GM23338 (cell line): ENCODE results near the gene BCL11B. TPM values are rescaled to one million over a fixed set of nuclear protein-coding genes. Genes with fewer than 3 reads are reported as not detected.

Experiments used
- ATAC-seq: fragments of 200-7000 bp; cut with Tn5 transposase; 3 replicates; pipeline ENCODE4 v1.9.1; 2020
- DNase-seq: peaks from one replicate; pipeline ENCODE4 v3.0.0-alpha.2; 2015; ENCODE audit warnings: low spot score
- H2AFZ ChIP-seq: fragments of 200-600 bp; sonication (generic); 2 replicates; pipeline ENCODE4 v1.8.0; 2016; ENCODE audit warnings: antibody characterized with exemption, mild to moderate bottlenecking, moderate library complexity
- H3F3A ChIP-seq: fragments of 200-600 bp; sonication (generic); replicated peaks from 2 replicates; pipeline ENCODE4 v1.8.0; 2017; ENCODE audit warnings: antibody characterized with exemption, mixed run types, low read depth
- H3K27ac ChIP-seq: fragments of 200-600 bp; sonication (generic); 2 replicates; pipeline ENCODE4 v1.6.1; 2016; ENCODE audit warnings: low read depth
- H3K27me3 ChIP-seq: fragments of 200-600 bp; sonication (generic); 2 replicates; pipeline ENCODE4 v1.8.0; 2016; ENCODE audit warnings: mild to moderate bottlenecking, mixed run types, moderate library complexity; ENCODE audit not compliant: insufficient read depth
- H3K36me3 ChIP-seq: fragments of 200-600 bp; sonication (generic); 2 replicates; pipeline ENCODE4 v1.8.0; 2016; ENCODE audit warnings: mild to moderate bottlenecking; ENCODE audit not compliant: insufficient read depth
- H3K4me1 ChIP-seq: fragments of 200-600 bp; sonication (generic); 2 replicates; pipeline ENCODE4 v1.8.0; 2016; ENCODE audit warnings: mild to moderate bottlenecking, moderate library complexity; ENCODE audit not compliant: insufficient read depth
- H3K4me2 ChIP-seq: fragments of 200-600 bp; sonication (generic); 2 replicates; pipeline ENCODE4 v1.7.1; 2017; ENCODE audit warnings: mixed run types
- H3K4me3 ChIP-seq: fragments of 200-600 bp; sonication (generic); 2 replicates; pipeline ENCODE4 v1.6.1; 2016; ENCODE audit warnings: mixed run types
- H3K79me2 ChIP-seq: fragments of 200-600 bp; sonication (generic); replicated peaks from 2 replicates; pipeline ENCODE4 v1.8.0; 2017; ENCODE audit warnings: mild to moderate bottlenecking; ENCODE audit not compliant: insufficient read depth
- H3K9me2 ChIP-seq: fragments of 200-600 bp; sonication (generic); 2 replicates; pipeline ENCODE4 v1.8.0; 2017; ENCODE audit not compliant: insufficient read depth
- H4K20me1 ChIP-seq: fragments of 200-600 bp; sonication (generic); replicated peaks from 2 replicates; pipeline ENCODE4 v1.8.0; 2017; ENCODE audit warnings: mild to moderate bottlenecking; ENCODE audit not compliant: insufficient read depth
- H3K27ac Mint-ChIP-seq: 2 replicates; pipeline ENCODE4 v1.8.0; 2020; ENCODE audit warnings: inconsistent platforms, mild to moderate bottlenecking, moderate library complexity, mixed read lengths
- H3K27me3 Mint-ChIP-seq: 3 replicates; pipeline ENCODE4 v1.8.0; 2022; ENCODE audit warnings: low read depth, mild to moderate bottlenecking, moderate library complexity, mixed read lengths, inconsistent platforms; ENCODE audit not compliant: insufficient read depth, poor library complexity
- H3K36me3 Mint-ChIP-seq: 3 replicates; pipeline ENCODE4 v1.8.0; 2021; ENCODE audit warnings: low read depth, mild to moderate bottlenecking, inconsistent platforms, moderate library complexity, mixed read lengths
- H3K4me1 Mint-ChIP-seq: 3 replicates; pipeline ENCODE4 v1.8.0; 2020; ENCODE audit warnings: mild to moderate bottlenecking, inconsistent platforms, mixed read lengths
- H3K4me3 Mint-ChIP-seq: 3 replicates; pipeline ENCODE4 v1.8.0; 2021; ENCODE audit warnings: moderate library complexity, mild to moderate bottlenecking, inconsistent platforms, mixed read lengths
- H3K9me3 Mint-ChIP-seq: 3 replicates; pipeline ENCODE4 v1.8.0; 2020; ENCODE audit warnings: moderate library complexity, mild to moderate bottlenecking, inconsistent platforms, mixed read lengths
- CREB1 ChIP-seq: fragments of 250-450 bp; sonication (Bioruptor Pico); IDR thresholded peaks from 2 replicates; pipeline ENCODE4 v1.5.0; 2020; ENCODE audit warnings: low read depth, mild to moderate bottlenecking, moderate library complexity
- CTCF ChIP-seq, 2 experiments: fragments of 200-600 bp in 1 of 2; sonication (generic) in 1 of 2; conservative IDR thresholded peaks; 2 replicates each; pipeline versions ENCODE4 v1.5.1 to v1.6.1; 2016 to 2017; ENCODE audit warnings: antibody characterized with exemption in 2 of 2, low read depth in 2 of 2, mild to moderate bottlenecking in 2 of 2, moderate library complexity in 1 of 2
- ETS1 ChIP-seq: IDR thresholded peaks from 2 replicates; pipeline ENCODE4 v1.6.1; 2016; ENCODE audit warnings: antibody characterized with exemption
- EZH2 ChIP-seq: fragments of 200-600 bp; sonication (generic); IDR thresholded peaks from one replicate; pipeline ENCODE4 v1.8.0; 2017; ENCODE audit warnings: antibody characterized with exemption, mild to moderate bottlenecking, low read depth; ENCODE audit not compliant: unreplicated experiment
- EZH2phosphoT487 ChIP-seq: fragments of 200-600 bp; sonication (generic); IDR thresholded peaks from one replicate; pipeline ENCODE4 v1.8.1; 2018; ENCODE audit warnings: antibody characterized with exemption; ENCODE audit not compliant: unreplicated experiment
- JUNB ChIP-seq: IDR thresholded peaks from one replicate; pipeline ENCODE4 v1.6.1; 2016; ENCODE audit warnings: antibody characterized with exemption; ENCODE audit not compliant: unreplicated experiment
- NANOG ChIP-seq: IDR thresholded peaks from 2 replicates; pipeline ENCODE4 v1.6.1; 2016; ENCODE audit warnings: antibody characterized with exemption, borderline replicate concordance
- POLR2AphosphoS5 ChIP-seq: IDR thresholded peaks from 2 replicates; pipeline ENCODE4 v1.6.1; 2016; ENCODE audit warnings: antibody characterized with exemption, low read depth
- REST ChIP-seq: IDR thresholded peaks from one replicate; pipeline ENCODE4 v1.6.1; 2018; ENCODE audit warnings: antibody characterized with exemption; ENCODE audit not compliant: unreplicated experiment
- STAT1 ChIP-seq: IDR thresholded peaks from one replicate; pipeline ENCODE4 v1.6.1; 2016; ENCODE audit warnings: antibody characterized with exemption; ENCODE audit not compliant: unreplicated experiment
- ZNF114 ChIP-seq: fragments of 250-450 bp; sonication (Bioruptor Pico); IDR thresholded peaks from 2 replicates; pipeline ENCODE4 v1.5.0; 2020; ENCODE audit warnings: mild to moderate bottlenecking, moderate library complexity
- ZNF331 ChIP-seq: fragments of 250-450 bp; sonication (Bioruptor Pico); IDR thresholded peaks from 2 replicates; pipeline ENCODE4 v1.5.0; 2020; ENCODE audit warnings: low read depth, mild to moderate bottlenecking, moderate library complexity
- ZNF462 ChIP-seq: fragments of 250-450 bp; sonication (Bioruptor Pico); IDR thresholded peaks from 2 replicates; pipeline ENCODE4 v1.5.0; 2020; ENCODE audit warnings: mild to moderate bottlenecking, moderate library complexity
- polyA plus RNA-seq: library from polyadenylated mRNA; unstranded; fragments of >200 nt; fragmentation: Nextera tagmentation; extraction: Ambion mirVana; gene quantifications from 2 replicates; pipeline ENCODE4 v1.2.1, GENCODE V29; 2016
- total RNA-seq: library from RNA; depleted of rRNA; stranded (reverse); fragments of >200 nt; shearing (Covaris generic); gene quantifications from 2 replicates; pipeline ENCODE4 v1.2.3, GENCODE V29; 2014

Gene BCL11B
- total and polyA plus RNA-seq, 2 experiments from 2014 or later, result 2.4 to 6.7 TPM

GRCh38 chr14:99242238-99242637 is 29.8 kb downstream of the BCL11B start:
- Histone ChIP-seq H3K4me3 (no peak overlapping the region), H3K4me1 (peaks cover 76% of the 10 kb centered on the region), H3K27ac (no peak overlapping the region; the same call in none of the 2 replicates), H3K9me2 (no peaks in the 10 kb centered on the region), H3K79me2 (peaks cover 80% of the 10 kb centered on the region), H3F3A (peaks cover 8% of the 10 kb centered on the region; the same call in 1 of the 2 replicates), H3K27me3 (no peaks in the 10 kb centered on the region), H4K20me1 (no peaks in the 10 kb centered on the region; the same call in 1 of the 2 replicates), H3K4me2 (peak overlapping the region; percentile 81), H2AFZ (no peak overlapping the region), H3K36me3 (no peaks in the 10 kb centered on the region)
- Mint-ChIP-seq H3K27me3 (peaks cover 9% of the 10 kb centered on the region), H3K27ac (peak overlapping the region; percentile 45; the same call in 1 of the 2 replicates), H3K9me3 (no peaks in the 10 kb centered on the region), H3K4me1 (peaks cover 82% of the 10 kb centered on the region), H3K36me3 (no peaks in the 10 kb centered on the region), H3K4me3 (peak overlapping the region; percentile 30; the same call in 1 of the 3 replicates)
- ATAC-seq (no peak), DNase-seq (no peak)
- TF ChIP-seq ETS1 (no peak), NANOG (no peak), JUNB (no peak), POLR2AphosphoS5 (no peak), CTCF (conservative IDR thresholded peaks at IDR 0.05; ENCODE audit: low read depth in 2 of 2) (no peak), EZH2phosphoT487 (no peak), REST (no peak), ZNF114 (CRISPR knock-in tag) (no peak), ZNF462 (CRISPR knock-in tag) (no peak), CREB1 (CRISPR knock-in tag) (no peak), STAT1 (no peak), ZNF331 (no peak), EZH2 (no peak)
